GM21526 (cell line): ENCODE data around the gene ABCC1.
"Not testable (repeated sequence)": the region's sequence is repeated elsewhere in the genome, so short reads cannot be mapped to it uniquely, and the experiment has no call there.

ENCODE experiments used
- ATAC-seq: cut with Tn5 transposase; IDR thresholded peaks from one replicate; pipeline ENCODE4 v1.9.1; 2021; ENCODE audit warnings: moderate library complexity; ENCODE audit not compliant: unreplicated experiment, low FRiP score

The ABCC1 gene

GRCh38 chr16:15942931-15943690 is 6.3 kb upstream of the ABCC1 start:
- ATAC-seq: no peak

- ATAC-seq: no peak
Observed at GRCh38 chr16:15946257-15947044, 3.0 kb upstream of the ABCC1 start.

GRCh38 chr16:15947983-15948509 is 1.4 kb upstream of the ABCC1 start:
- no peak for ATAC-seq

GRCh38 chr16:15948532-15949209 is 745 bp upstream of the ABCC1 start:
- ATAC-seq: no peak

- no peak for ATAC-seq
Observed at GRCh38 chr16:15950161-15950854, 892 bp downstream of the ABCC1 start.

GRCh38 chr16:15950869-15951268 is 1.5 kb downstream of the ABCC1 start:
- no peak for ATAC-seq

- no peak for ATAC-seq
Observed at GRCh38 chr16:15951852-15952251, 2.4 kb downstream of the ABCC1 start.

- no peak for ATAC-seq
Observed at GRCh38 chr16:15952265-15952711, 2.9 kb downstream of the ABCC1 start.

GRCh38 chr16:15953477-15953876 is 4.1 kb downstream of the ABCC1 start:
- ATAC-seq: no peak

GRCh38 chr16:15953929-15954813 is 4.8 kb downstream of the ABCC1 start:
- ATAC-seq: no peak

- ATAC-seq: no peak
Observed at GRCh38 chr16:15954814-15955151, 5.4 kb downstream of the ABCC1 start.

GRCh38 chr16:15955425-15955824 is 6.0 kb downstream of the ABCC1 start:
- no peak for ATAC-seq

GRCh38 chr16:15956106-15956505 is 6.7 kb downstream of the ABCC1 start:
- not testable (repeated sequence) for ATAC-seq

- no peak for ATAC-seq
Observed at GRCh38 chr16:15958703-15959348, 9.4 kb downstream of the ABCC1 start.

GRCh38 chr16:15960124-15960971 is 10.9 kb downstream of the ABCC1 start:
- ATAC-seq: no peak

GRCh38 chr16:15961060-15961511 is 11.7 kb downstream of the ABCC1 start:
- peak; percentile 57 for ATAC-seq

GRCh38 chr16:15961571-15962090 is 12.2 kb downstream of the ABCC1 start:
- peak; percentile 37 for ATAC-seq
